Adipocyte (in vitro differentiated cells): ENCODE measurements around the gene ANKRD12.
A peak's percentile ranks its signal among the peaks of the same experiment; 100 is the strongest.

ENCODE experiments used
- DNase-seq: peaks from one replicate; pipeline ENCODE4 v3.0.0-alpha.2; 2015; ENCODE audit warnings: low read depth
- H3K27me3 ChIP-seq: replicated peaks from 2 replicates; pipeline ENCODE4 v1.7.0; 2013; ENCODE audit warnings: mild to moderate bottlenecking, low read length, moderate library complexity; ENCODE audit not compliant: control insufficient read depth, insufficient read depth
- H3K36me3 ChIP-seq: 2 replicates; pipeline ENCODE4 v1.7.0; 2013; ENCODE audit warnings: low read length, mild to moderate bottlenecking, moderate library complexity; ENCODE audit not compliant: control insufficient read depth, insufficient read depth, severe bottlenecking
- H3K4me1 ChIP-seq: 2 replicates; pipeline ENCODE4 v1.7.0; 2013; ENCODE audit warnings: mild to moderate bottlenecking, low read length, moderate library complexity; ENCODE audit not compliant: control insufficient read depth, insufficient read depth
- H3K4me3 ChIP-seq: 2 replicates; pipeline ENCODE4 v1.7.0; 2013; ENCODE audit warnings: mild to moderate bottlenecking, low read length, moderate library complexity
- H3K9ac ChIP-seq: 2 replicates; pipeline ENCODE4 v1.7.0; 2013; ENCODE audit warnings: mild to moderate bottlenecking, low read length, moderate library complexity
- H3K9me3 ChIP-seq: 2 replicates; pipeline ENCODE4 v1.7.0; 2013; ENCODE audit warnings: mild to moderate bottlenecking, low read length, moderate library complexity; ENCODE audit not compliant: control insufficient read depth

The ANKRD12 gene

DNA sequence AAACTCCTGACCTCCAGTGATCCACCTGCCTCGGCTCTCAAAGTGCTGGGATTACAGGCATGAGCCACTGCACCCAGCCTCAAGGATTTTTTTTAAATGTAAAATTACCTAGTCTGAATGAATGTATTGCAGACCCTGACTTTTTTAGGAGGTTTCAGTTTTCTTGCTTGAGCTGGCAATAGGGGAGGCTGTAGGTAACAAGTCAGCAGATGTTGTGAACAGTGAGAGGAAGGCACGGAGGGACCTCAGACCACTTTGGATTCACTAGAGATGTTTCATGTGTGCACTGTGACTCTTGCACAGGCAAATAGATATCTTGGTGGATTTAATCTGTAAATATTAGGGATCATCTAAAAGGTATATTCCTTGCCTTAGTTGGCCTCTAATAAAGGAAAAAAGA is 27.7 kb upstream of the ANKRD12 start:
- no peak for DNase-seq
- H3K36me3 ChIP-seq = no peaks in the 10 kb centered on the region
- peaks cover 84% of the 10 kb centered on the region for H3K4me1 ChIP-seq
- peak overlapping the region; percentile 58 for H3K9ac ChIP-seq
- no peak overlapping the region for H3K4me3 ChIP-seq
- H3K9me3 ChIP-seq = no peaks in the 10 kb centered on the region
- H3K27me3 ChIP-seq = no peaks in the 10 kb centered on the region

DNA sequence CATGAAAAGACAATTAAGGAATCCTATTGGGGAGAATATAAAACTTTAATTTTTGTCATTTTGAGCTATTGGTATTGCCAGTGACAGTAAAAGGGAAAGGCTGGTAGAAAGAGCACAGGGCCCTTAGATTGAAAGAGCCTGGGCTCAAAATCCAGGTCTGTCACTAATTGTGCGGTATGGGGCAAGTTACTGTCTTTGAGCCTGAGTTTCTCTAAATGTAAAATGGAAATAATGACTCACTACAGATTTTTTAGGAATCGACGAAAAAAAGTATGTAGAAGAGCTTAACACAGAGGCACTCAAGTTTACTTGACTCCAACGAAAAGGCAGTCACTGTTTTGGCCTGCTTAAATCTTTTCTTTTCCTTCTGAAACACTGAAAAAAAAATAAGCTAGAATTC is 27.1 kb upstream of the ANKRD12 start:
- H3K9ac ChIP-seq = peak overlapping the region; percentile 58
- H3K4me1 ChIP-seq = peaks cover 84% of the 10 kb centered on the region

DNA sequence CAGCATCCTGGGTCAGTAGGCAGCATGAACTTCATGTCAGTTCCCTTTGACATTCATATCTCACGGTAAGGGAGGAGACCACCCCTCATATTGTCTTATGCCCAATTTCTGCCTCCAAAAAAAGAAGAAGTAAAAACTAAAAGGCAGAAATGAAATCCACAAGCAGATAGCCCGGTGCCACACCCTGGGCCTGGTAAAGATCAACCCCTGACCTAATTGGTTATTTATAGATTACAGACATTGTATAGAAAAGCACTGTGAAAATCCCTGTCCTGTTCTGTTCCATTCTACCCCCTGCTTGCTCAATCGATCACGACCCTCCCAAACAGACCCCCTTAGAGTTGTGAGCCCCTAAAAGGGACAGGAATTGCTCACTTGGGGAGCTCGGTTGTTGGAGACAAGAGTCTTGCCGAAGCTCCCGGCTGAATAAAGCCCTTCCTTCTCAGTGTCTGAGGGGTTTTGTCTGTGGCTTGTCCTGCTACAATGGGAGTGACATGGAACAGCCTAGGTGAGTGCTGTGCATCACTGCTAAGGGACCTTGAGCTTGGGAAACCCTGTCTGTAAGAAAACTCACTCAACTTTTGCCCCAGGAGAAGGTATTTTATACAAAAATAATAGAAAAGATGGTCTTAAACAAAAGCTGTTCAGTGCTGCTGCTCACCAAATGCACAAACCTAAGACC is 23.0 kb upstream of the ANKRD12 start:
- H3K9ac ChIP-seq = no peak overlapping the region
- H3K4me1 ChIP-seq = peaks cover 78% of the 10 kb centered on the region
- no peaks in the 10 kb centered on the region for H3K27me3 ChIP-seq
- no peak for DNase-seq
- H3K36me3 ChIP-seq = no peaks in the 10 kb centered on the region
- no peak overlapping the region for H3K4me3 ChIP-seq
- H3K9me3 ChIP-seq = no peaks in the 10 kb centered on the region

More for the DNA sequence above, 27.1 kb upstream of the ANKRD12 start:
- Histone ChIP-seq H3K9me3 (no peaks in the 10 kb centered on the region), H3K36me3 (no peaks in the 10 kb centered on the region), H3K27me3 (no peaks in the 10 kb centered on the region), H3K4me3 (peak overlapping the region; percentile 60)
- peak; percentile 86 for DNase-seq

DNA sequence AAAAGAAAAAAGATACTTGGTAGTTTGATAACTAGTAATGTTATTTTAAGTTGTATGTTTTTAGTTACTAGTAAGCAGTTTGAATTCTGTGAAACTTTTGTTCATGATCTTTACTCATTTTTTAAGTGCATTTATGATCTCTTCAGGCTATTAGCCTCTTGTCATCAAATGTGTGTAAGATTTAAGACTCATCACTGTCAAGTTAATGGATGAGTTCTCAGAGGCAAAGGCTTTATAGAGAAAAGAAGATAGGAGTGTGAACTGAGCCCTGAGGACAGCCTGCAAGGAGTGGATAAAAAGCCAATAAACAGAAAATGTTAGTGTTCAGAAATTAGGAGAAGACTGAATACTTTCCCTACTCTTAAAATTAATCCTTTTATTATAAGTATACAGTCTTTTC is 20.6 kb upstream of the ANKRD12 start:
- Histone ChIP-seq H3K4me1 (peaks cover 70% of the 10 kb centered on the region), H3K27me3 (no peaks in the 10 kb centered on the region), H3K9me3 (no peaks in the 10 kb centered on the region), H3K9ac (peak overlapping the region; percentile 69), H3K4me3 (no peak overlapping the region), H3K36me3 (peaks cover 21% of the 10 kb centered on the region)
- no peak for DNase-seq

DNA sequence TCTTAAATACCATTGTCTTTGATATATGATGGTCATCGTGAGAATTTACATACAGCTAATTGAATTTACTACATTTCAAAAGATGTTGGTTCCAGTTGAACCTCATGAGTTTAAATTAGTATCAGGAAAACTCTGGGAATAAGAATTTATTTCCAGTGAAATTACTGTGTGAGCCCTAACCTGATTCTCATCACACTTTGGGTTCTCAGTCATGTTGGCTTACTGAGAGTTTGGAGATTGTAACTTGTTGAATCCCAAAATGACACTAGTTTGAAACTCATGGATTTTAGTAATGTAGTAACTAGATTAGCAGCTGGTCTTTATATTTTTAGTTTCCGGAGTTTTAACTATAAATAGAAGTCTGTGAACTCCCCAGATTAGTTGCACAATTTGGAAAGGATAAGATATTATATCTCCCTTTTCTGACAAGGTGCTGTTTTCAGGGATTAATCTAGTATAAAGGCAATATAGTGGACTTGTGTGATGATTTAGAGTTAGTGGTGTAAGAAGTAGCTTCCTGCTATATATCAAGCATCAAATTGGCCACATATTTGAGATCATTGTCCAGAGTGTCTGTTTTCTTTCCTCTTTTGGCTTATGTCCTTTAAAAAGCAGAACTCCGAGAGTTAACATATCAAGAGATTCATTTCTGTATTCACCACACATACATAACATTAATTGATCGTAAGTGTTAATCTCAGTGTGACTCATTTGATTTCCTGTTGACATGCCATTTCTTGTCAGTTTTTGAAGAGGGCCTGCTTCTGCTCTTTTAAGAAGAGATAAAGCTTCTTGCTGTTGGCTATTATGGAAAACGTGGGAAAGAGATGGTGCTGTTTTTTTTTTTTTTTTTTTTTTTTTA is 18.4 kb upstream of the ANKRD12 start:
- Histone ChIP-seq H3K4me1 (peaks cover 68% of the 10 kb centered on the region), H3K36me3 (peaks cover 43% of the 10 kb centered on the region), H3K27me3 (no peaks in the 10 kb centered on the region), H3K9ac (peak overlapping the region; percentile 69), H3K9me3 (no peaks in the 10 kb centered on the region), H3K4me3 (peak overlapping the region; percentile 82)
- DNase-seq = no peak

DNA sequence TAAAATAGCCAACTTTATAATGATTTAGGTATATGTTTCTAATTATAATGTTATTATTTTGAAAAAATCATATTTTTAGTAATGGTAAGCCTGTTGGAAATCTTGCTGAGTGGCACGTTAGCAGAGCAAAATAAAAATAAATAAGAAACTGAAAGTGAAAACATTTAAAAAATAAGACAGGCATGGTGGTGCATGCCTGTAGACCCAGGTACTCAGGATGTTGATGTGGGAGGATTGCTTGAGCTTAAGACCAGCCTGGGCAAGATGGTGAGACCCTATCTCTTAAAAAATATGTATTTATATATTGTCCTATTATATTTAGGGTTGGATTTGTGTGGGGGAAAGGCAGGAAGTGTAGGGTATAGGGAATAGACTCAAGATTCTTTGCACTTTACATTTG is 15.8 kb upstream of the ANKRD12 start:
- DNase-seq = no peak
- peaks cover 52% of the 10 kb centered on the region for H3K4me1 ChIP-seq
- no peaks in the 10 kb centered on the region for H3K27me3 ChIP-seq
- no peaks in the 10 kb centered on the region for H3K9me3 ChIP-seq
- H3K4me3 ChIP-seq = no peak overlapping the region
- peaks cover 63% of the 10 kb centered on the region for H3K36me3 ChIP-seq
- H3K9ac ChIP-seq = peak overlapping the region; percentile 21

DNA sequence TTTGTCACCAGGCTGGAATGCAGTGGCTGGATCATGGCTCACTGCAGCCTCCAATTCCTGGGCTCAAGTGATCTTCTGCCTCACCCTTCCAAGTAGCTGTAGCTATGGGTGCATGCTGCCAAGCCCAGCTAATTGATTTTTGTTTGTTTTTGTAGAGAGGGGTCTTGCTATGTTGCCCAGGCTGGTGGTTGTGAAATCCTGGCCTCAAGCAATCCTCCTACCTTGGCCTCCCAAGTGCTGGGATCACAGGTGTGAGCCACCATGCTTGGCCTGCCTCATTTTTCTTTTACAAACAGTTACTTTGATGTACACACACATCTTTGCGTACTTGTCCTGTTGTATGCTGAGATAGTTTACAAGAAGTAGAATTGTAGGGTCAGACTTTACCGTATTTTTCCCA is 13.1 kb upstream of the ANKRD12 start:
- Histone ChIP-seq H3K36me3 (peaks cover 90% of the 10 kb centered on the region), H3K9ac (no peak overlapping the region), H3K4me1 (peaks cover 25% of the 10 kb centered on the region)

DNA sequence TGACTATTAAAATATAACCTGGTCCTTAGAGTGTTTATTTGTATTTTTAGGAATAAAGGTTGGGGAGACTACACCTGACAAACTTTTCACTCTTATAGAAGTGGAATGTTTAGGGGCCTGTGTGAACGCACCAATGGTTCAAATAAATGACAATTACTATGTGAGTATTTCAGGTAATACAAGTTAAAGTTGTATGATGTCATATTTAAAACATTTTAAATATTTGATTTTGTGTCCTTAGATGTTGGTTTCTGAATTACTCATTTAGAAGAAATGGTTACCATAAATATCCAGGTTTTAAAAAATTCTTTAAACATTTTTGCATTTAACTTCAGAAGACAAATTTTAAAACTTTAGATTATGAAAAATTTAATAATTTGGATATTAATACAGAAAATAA is 11.8 kb upstream of the ANKRD12 start:
- H3K36me3 ChIP-seq = peaks cover 94% of the 10 kb centered on the region
- H3K27me3 ChIP-seq = no peaks in the 10 kb centered on the region
- no peak for DNase-seq
- H3K4me3 ChIP-seq = no peak overlapping the region
- peaks cover 15% of the 10 kb centered on the region for H3K4me1 ChIP-seq
- no peak overlapping the region for H3K9ac ChIP-seq
- no peaks in the 10 kb centered on the region for H3K9me3 ChIP-seq

More for the DNA sequence above, 13.1 kb upstream of the ANKRD12 start:
- Histone ChIP-seq H3K27me3 (no peaks in the 10 kb centered on the region), H3K4me3 (no peak overlapping the region), H3K9me3 (no peaks in the 10 kb centered on the region)
- no peak for DNase-seq

DNA sequence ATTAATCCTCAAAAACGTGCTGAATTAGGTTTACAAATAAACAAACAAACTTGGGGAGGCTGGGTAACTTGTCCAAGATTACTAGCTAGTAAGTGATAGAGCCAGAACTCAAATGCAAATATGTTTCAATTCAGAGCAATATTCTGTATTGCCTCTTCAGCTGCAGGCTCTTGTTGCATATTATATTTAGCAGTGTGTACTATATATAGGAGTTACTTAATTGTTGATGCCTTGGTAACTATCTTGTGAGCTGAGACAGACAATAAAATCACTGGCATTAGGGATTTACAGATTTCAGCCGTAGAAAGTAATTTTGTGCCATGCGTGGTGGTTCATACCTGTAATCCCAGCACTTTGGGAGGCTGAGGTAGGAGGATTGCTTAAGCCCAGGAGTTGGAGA is 10.2 kb upstream of the ANKRD12 start:
- peaks cover 23% of the 10 kb centered on the region for H3K4me1 ChIP-seq
- DNase-seq = no peak
- H3K4me3 ChIP-seq = no peak overlapping the region
- no peak overlapping the region for H3K9ac ChIP-seq
- H3K9me3 ChIP-seq = no peaks in the 10 kb centered on the region
- H3K36me3 ChIP-seq = peaks cover 92% of the 10 kb centered on the region
- no peaks in the 10 kb centered on the region for H3K27me3 ChIP-seq

DNA sequence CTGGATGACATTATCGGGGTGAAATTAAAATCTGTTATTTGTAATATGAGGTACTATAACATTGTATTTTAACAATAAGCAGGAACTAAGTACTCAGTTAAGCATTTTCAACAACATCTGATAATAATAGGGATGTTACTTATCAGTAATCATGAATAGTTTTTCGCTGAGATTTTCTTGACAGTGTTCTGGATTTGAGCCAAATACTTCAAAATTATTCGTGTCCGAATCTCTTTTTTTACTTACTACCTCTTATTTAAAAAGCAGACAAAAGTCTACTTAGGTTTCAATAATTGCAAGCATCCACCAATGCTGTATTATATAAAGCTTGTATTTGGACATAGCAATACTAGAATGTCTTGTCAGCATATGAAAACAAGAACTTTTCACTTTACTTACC is 6.4 kb upstream of the ANKRD12 start:
- H3K9ac ChIP-seq = no peak overlapping the region
- DNase-seq = no peak
- H3K4me1 ChIP-seq = peaks cover 23% of the 10 kb centered on the region
- peaks cover 90% of the 10 kb centered on the region for H3K36me3 ChIP-seq
- H3K27me3 ChIP-seq = no peaks in the 10 kb centered on the region
- H3K4me3 ChIP-seq = no peak overlapping the region
- H3K9me3 ChIP-seq = no peaks in the 10 kb centered on the region

DNA sequence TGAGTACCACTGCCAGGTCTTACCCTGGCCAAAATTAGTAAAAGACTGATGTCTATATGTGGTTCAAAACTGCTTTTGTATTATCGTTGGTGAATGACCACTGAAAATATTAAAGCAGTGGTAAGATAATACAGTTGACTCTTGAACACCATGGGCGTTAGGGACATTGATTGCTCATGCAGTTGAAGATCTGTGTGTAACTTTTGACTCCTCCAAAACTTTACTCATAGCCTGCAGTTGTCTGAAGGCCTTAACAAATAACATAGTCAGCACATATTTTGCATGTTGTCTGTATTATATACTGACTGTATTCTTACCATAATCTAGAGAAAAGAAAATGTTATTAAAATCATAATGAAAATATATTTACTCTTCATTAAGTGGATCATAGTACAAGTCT is 5.8 kb upstream of the ANKRD12 start:
- no peak for DNase-seq
- Histone ChIP-seq H3K36me3 (peaks cover 86% of the 10 kb centered on the region), H3K4me1 (peaks cover 29% of the 10 kb centered on the region), H3K4me3 (no peak overlapping the region), H3K9me3 (no peaks in the 10 kb centered on the region), H3K9ac (no peak overlapping the region), H3K27me3 (no peaks in the 10 kb centered on the region)
